GM19468 (cell line): ENCODE measurements around the gene RAP2A.

Experiments used
- ATAC-seq: cut with Tn5 transposase; IDR thresholded peaks from one replicate; pipeline ENCODE4 v1.9.1; 2021; ENCODE audit warnings: mild to moderate bottlenecking, moderate library complexity, moderate number of reproducible peaks; ENCODE audit not compliant: unreplicated experiment; ENCODE audit errors: extremely low read depth

The RAP2A gene

DNA sequence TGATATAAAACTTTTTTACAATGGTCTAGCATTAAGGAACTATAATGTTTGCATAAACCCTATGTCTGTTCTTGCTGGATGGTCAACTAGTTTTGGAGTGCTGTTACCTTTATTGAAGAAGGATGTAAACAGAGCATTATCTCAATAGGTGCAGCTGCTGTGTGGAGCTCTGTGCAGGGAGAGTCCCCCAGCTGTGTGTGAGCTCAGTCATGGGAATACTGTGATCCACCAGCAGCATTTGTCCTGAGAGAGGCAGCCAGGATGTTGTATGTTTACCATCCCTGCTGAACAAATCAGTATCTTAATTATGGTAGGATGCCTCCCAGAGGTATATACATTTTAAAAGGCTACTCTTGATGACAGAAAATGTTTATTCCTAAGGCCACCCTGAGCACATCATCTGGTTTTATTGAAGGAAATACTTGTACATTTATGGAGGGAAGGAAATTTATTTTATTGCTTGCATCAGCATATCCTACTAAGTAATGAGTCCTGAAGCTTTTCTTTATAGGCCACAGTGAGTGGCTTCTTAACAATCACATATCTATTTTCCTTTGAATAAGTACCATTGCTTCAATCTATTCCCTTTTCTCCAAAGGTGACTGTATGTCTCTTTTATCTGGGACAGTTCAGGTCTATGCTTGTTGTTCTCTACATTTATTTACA lies 11.7 kb downstream of the RAP2A start:
- no peak for ATAC-seq

DNA sequence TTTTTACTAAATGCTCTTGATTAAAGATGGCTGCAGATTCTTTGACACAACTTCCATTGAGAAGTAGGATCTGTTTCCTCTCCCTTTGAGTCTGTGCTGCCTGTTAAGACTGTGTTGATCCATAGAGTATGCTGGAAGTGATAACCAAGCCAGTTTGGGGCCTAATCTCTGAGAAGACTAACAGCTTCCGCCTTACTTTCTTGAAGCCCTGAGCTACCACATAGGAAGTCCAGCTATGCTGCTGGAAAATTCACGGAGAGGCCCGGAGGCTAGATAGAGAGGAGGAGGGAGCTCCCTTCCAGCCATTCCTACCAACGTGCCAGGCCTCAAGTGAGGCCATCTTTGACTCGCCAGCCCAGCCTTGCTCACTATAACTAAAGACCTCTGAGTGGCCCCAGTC lies 12.5 kb downstream of the RAP2A start:
- no peak for ATAC-seq

DNA sequence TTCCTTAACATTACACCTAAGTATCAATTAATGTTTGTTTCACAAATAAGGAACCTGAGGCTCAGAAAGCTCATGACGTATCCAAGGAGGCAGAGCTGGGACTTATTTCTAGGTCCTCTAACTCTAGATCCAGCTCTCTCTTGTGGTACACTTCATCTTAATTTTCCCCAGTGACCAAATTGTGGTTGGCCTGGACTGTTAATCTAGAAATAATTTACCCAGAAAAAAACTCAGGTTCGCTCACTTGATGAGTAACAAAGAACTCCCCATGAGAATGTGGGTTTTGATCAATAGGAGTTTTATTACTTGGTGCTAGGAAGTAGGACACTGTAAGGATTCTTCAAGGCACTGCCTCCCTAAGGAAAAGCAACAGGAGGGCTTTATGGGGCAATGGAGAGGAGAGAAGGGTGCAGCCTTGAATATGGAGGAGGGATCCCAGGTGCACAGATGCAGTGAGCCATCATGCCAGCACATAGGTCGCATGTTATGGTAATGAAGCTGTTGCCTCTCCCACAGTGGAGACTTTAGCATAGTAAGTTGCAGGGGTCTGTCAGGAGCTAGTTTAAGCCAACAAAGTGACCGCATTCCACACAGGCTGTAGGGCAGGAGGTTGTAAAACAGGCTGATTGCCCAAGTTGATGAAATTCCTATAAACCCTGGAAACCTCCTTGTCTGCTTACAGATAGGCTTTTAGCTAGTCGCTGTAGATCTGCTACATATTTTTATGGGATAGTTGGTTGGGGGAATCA lies 14.7 kb downstream of the RAP2A start:
- peak; percentile 22 for ATAC-seq

GRCh38 chr13:97454699-97455098 lies 20.7 kb downstream of the RAP2A start:
- no peak for ATAC-seq

DNA sequence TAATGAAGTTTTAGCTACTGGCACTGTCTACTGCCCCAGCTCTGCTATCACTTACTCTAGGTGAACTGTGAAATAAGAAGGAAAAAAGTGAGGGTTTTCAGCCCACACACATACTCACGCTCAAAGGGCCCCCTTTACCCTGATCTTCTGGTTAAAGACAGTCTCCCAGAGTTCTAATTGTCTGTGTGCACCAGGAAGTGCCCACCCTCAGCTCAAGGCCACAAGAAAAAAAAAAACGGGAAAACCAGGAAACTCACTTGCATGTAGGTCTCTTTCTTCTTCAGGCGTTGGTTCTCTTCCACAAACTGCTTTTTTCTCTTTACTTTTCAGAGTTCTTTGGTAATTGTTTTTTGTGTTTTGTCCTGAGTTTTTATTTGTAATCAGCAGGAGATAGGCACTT lies 22.1 kb downstream of the RAP2A start:
- no peak for ATAC-seq

- no peak for ATAC-seq
These were observed 25.3 kb downstream of the RAP2A start for GRCh38 chr13:97459215-97459777.

- ATAC-seq = peak; percentile 97
These were observed 26.2 kb downstream of the RAP2A start for GRCh38 chr13:97460004-97460775.

GRCh38 chr13:97460853-97461252 lies 26.9 kb downstream of the RAP2A start:
- no peak for ATAC-seq

DNA sequence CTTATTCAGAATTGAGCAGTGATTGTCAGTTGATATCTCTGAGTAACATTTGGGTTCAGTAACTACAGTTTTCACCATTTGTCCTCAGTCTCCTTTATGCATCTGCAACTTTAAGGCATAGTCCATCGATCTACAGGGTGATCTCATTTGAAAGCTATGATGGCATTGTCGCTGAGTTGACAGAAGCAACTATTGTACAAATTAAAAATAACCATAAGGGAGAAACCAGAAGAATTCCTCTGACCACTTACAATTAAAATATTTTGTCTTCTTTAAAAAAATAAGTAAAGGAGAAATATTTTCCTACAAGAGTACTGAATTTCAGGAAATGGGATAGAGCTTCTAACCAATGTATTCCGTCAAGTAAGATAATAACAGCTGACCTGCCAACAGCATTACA lies 30.6 kb downstream of the RAP2A start:
- no peak for ATAC-seq

GRCh38 chr13:97466722-97467121 lies 32.8 kb downstream of the RAP2A start:
- no peak for ATAC-seq

GRCh38 chr13:97468331-97468730 lies 34.4 kb downstream of the RAP2A start:
- ATAC-seq = no peak

GRCh38 chr13:97471711-97472110 lies 37.7 kb downstream of the RAP2A start:
- no peak for ATAC-seq

DNA sequence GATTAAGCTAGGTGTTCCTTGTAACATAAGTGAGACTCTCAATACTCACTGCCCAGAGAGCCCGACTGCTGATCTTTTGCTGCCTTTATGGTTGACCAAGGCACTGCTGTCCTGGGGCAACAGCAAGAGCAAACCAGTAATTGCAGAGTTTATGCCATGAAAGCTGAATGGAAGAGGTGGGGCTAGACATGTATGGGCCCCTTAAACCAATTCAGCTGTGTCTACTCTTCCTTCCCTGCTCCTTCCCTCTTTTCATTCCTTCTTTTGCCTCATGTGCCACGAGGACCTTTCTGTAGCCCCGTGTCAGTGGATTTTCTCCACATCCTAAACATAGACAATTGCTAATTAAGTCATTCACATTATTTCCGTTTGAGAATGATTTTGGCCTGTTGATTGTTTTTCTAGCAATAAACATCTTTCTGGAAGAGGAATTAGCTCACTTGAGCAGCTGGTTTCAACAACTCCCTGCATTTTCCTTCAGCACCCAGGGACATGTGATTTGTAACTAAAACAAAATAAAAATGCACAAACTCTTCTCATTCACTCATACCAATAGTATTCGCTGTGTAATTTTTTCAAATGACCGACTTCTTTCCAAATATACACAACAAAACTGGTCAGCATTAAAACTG lies 40.5 kb downstream of the RAP2A start:
- ATAC-seq = no peak

GRCh38 chr13:97475011-97475410 lies 41.0 kb downstream of the RAP2A start:
- ATAC-seq = no peak

- ATAC-seq = no peak
These were observed 43.9 kb downstream of the RAP2A start for GRCh38 chr13:97477844-97478243.

DNA sequence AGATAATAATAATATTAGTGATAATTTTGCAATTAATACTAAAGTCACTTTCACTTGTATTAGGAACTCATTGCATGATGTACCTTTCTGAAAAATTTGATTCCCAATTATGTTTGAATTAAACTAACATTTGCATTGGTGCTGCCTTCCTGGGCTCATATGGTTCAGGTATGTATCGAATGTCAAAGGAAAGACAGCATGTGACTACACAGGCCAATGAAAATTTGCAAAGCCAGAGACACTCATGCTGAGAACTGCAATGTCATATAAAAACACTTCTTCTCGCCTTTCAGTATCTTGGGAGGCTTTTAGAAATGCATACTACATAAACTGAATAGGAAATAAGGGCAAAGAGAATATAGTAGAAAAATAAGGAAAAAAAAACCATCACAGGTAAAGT lies 44.3 kb downstream of the RAP2A start:
- no peak for ATAC-seq

DNA sequence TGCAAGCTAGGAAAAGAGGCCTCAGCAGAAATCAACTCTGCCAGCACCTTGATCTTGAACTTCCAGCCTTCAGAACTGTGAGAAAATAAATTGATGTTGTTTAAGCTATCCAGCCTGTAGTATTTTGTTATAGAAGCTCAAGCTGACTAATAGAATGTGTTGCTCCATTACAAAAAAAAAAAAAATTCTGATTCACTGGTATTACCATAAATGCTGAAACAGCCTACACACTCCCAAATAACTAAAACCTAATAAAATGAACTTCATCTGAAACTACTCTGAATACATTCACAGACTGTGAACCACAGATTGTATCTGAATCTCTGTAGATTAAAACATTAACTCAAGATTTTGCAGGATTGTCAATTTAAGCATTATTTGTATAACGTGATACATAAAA lies 49.5 kb downstream of the RAP2A start:
- no peak for ATAC-seq

DNA sequence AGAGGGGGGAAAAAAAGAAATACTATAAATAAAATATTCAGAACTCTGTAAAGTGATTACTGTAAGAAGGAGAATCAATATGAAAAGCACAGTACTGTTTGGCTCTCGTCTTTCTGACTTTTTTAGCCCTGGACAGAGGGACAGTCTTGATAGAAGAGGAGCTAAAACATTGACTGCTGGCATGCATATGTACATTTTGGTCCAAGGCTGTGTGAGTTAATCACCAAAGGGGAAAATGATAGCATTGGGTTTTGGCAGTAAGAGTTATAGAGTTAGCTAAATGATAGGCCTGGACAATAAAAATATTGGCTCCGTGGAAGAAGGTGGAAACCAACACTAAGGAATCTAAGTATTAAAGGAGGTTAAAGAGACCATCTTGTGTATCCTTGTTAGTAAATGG lies 50.3 kb downstream of the RAP2A start:
- ATAC-seq = no peak

DNA sequence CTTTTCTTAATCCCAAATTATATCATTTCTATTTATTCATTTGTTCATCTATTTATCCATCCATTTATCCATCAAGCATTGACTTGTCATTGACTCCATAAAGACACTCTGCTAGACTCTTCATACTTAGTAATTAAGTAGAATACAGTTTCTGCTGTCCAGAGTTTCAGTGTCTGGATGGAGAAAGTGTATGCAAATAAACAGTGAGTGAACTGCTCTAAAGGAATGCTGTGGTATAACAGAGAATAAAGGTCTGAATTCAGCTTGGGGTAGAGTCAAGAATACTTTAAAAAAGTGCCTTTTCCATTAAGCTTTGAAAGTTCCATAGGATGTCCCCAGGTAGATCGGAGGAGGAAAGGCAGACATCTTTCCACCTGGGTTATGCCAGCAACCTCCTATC lies 51.4 kb downstream of the RAP2A start:
- ATAC-seq = no peak

DNA sequence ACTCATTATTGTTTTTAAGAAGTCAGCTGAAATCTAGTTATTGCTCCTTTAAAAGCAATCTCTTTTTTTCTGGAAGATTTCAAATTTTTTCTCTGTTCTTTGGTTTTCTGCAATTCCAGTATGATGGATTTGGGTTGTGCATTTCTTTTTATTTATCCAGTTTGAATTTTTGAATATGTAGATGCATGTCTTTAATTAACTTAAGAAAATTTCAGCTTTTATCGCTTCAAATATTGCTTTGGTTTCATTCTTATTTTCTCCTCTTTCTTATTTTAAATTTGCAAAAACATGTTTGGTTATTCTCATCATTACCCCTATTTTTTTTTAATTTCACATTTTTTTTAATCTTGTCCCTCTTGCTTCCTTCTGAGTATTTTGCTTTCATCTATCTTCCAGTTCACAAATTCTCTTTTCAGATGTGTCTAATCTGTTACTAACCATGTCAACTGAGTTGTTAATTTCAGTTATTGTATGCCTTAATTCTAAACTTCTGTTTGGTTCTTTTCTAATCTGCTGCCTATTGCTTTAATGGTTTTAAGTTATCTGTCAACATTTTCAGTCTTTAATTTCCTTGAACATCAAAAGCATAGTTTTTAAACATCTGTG lies 56.8 kb downstream of the RAP2A start:
- ATAC-seq = no peak
